ENCODE measurements around the gene GPR137C.

Gene GPR137C

GRCh38 chr14:52686176-52686575 is 133.5 kb downstream of the GPR137C start:
- no peak for DNase-seq
